Measurements from ENCODE around the gene MRPS10. TPM values are rescaled to one million over a fixed set of nuclear protein-coding genes. Genes with fewer than 3 reads are reported as not detected.
"Not testable (repeated sequence)": the region's sequence is repeated elsewhere in the genome, so short reads cannot be mapped to it uniquely, and the experiment has no call there.

The MRPS10 gene
- total RNA-seq, 1 donor from 2014 or later: 28.8 TPM

DNA sequence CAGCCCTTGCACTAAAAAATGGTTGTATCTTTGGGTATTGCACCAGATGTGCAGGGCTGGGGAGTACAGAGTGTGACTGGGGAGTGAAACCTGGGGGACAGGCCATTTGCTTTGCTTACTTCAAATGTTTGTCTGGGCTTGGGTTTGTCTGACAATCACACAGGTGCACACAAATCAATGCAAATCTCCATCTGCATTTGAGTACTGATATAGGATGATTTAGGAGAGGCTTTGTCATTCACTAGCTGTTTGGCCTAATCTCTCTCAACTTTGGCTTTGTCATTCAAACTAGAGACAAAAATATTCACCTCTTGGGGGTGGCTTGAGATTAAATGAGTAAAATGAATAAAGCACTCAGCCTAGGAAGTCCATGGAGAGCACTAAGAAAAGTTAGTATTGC, 40.7 kb downstream of the MRPS10 start:
- H3K27ac Mint-ChIP-seq (ENCODE audit: unreplicated experiment): no peak overlapping the region
- no peaks in the 10 kb centered on the region for H3K36me3 Mint-ChIP-seq (ENCODE audit: low read depth)
- DNase-seq (ENCODE audit: low spot score): no peak
- no peaks in the 10 kb centered on the region for H3K4me1 Mint-ChIP-seq (ENCODE audit: low read depth)
- no peaks in the 10 kb centered on the region for H3K27me3 Mint-ChIP-seq (ENCODE audit: low read depth)
- TF ChIP-seq, protein P1, sequence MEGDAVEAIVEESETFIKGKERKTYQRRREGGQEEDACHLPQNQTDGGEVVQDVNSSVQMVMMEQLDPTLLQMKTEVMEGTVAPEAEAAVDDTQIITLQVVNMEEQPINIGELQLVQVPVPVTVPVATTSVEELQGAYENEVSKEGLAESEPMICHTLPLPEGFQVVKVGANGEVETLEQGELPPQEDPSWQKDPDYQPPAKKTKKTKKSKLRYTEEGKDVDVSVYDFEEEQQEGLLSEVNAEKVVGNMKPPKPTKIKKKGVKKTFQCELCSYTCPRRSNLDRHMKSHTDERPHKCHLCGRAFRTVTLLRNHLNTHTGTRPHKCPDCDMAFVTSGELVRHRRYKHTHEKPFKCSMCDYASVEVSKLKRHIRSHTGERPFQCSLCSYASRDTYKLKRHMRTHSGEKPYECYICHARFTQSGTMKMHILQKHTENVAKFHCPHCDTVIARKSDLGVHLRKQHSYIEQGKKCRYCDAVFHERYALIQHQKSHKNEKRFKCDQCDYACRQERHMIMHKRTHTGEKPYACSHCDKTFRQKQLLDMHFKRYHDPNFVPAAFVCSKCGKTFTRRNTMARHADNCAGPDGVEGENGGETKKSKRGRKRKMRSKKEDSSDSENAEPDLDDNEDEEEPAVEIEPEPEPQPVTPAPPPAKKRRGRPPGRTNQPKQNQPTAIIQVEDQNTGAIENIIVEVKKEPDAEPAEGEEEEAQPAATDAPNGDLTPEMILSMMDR (IDR thresholded peaks at IDR 0.05): no peak
- no peaks in the 10 kb centered on the region for H3K9me3 Mint-ChIP-seq (ENCODE audit: low read depth)
- H3K4me3 Mint-ChIP-seq (ENCODE audit: unreplicated experiment): no peak overlapping the region

DNA sequence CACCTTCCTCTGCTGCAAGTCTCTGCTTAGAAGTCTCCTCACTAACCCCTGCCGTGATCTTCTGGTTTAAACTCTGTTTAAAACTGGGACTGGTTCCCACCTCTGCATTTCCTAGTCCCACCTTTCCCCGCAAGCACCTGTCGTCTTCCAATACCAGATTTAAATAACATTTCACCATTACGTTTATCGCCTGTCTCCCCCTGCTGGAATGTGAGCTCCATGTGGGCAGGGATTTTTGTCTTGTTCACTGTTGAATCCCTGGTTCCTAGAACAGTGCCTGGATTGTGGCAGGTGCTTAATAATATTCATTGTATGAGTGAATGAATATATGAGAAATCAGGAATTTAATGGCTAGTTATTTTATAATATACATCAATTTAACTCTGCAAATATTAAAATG, 41.8 kb downstream of the MRPS10 start:
- Mint-ChIP-seq H3K27ac (ENCODE audit: unreplicated experiment) (no peak overlapping the region), H3K27me3 (ENCODE audit: low read depth) (no peaks in the 10 kb centered on the region), H3K36me3 (ENCODE audit: low read depth) (no peaks in the 10 kb centered on the region), H3K9me3 (ENCODE audit: low read depth) (no peaks in the 10 kb centered on the region), H3K4me3 (ENCODE audit: unreplicated experiment) (no peak overlapping the region), H3K4me1 (ENCODE audit: low read depth) (no peaks in the 10 kb centered on the region)
- DNase-seq (ENCODE audit: low spot score): no peak
- TF ChIP-seq, protein P1 (IDR thresholded peaks at IDR 0.05): peak; percentile 63

DNA sequence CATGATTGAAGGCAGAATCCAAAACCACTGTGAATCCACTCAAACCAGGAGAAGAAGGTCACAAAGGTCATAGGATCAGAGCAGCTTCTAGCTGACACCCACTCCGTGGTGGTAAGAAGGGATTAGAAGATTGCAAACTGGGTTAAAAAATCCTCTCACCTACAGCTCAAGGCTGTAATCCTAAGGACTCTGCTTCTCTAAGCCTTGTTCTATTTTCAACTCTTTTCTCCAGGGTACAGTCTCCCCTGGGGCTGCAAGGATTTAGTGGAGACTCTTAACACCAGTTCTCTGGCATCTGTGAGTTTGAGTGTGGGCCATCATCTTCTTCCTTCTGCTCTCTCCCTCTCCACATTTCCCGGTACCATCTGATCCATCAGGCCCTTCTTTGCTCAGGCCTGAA, 44.6 kb downstream of the MRPS10 start, which contains the start of gene GUCA1A:
Gene GUCA1A (plus strand): TSS at position 264 of the 400 bp plus-strand sequence. CDS start 250 bp downstream, outside the sequence.
- Mint-ChIP-seq H3K36me3 (ENCODE audit: low read depth) (no peaks in the 10 kb centered on the region), H3K27ac (ENCODE audit: unreplicated experiment) (no peak within 1 kb of the TSS), H3K27me3 (ENCODE audit: low read depth) (no peaks in the 10 kb centered on the region), H3K4me1 (ENCODE audit: low read depth) (no peaks in the 10 kb centered on the region), H3K9me3 (ENCODE audit: low read depth) (no peaks in the 10 kb centered on the region), H3K4me3 (ENCODE audit: unreplicated experiment) (no peak within 1 kb of the TSS)
- TF ChIP-seq, protein P1 (IDR thresholded peaks at IDR 0.05): no peak
- DNase-seq (ENCODE audit: low spot score): no peak

DNA sequence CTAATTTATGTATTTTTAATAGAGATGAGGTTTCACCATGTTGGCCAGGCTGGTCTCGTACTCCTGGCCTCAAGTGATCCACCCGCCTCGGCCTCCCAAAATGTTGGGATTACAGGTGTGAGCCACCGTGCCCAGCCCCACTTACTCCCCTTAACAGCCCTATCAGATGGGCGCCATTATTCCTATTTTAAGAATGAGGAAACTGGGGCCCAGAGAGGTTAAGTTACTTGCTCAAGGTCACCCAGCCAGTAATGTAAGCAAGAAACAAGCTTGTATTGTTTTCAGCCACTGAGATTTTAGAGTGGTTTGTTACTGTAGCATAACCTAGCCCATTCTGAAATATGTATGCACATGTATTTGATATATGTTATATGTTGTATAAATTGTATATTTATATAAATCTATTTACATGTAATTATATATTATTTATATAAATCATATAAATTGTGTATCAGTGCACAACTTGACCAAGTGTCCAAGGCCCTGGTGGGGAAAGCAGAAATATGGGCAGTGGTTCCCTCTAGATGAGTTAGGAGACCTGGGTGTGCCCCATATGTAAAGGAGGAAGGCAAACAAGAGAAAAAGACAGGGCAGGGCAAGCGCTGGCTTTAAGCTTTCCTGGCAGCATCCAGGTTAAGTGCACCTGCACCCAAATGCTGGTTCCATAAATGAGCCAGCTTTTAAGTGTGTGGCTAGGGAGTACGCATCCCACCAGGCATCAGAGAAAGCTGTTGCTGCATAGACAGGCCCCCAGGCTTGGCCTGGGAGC, 45.7 kb downstream of the MRPS10 start:
- no peak for DNase-seq (ENCODE audit: low spot score)

DNA sequence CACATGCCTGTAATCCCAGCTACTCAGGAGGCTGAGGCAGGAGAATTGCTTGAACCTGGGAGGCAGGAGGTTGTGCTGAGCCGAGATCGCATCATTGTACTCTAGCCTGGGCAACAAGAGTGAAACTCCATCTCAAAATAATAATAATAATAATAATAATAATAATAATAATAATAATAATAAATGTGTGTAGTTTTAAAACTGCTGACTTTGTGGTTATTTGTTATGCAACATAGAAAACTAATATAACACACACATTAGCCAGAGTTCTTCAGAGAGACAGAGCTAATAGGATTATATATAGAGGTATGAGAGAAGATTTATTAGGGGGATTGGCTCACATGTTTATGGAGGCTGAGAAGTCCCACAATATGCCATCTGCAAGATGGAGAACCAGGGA, 47.9 kb downstream of the MRPS10 start:
- H3K27ac Mint-ChIP-seq (ENCODE audit: unreplicated experiment); DNase-seq (ENCODE audit: low spot score); H3K27me3 Mint-ChIP-seq (ENCODE audit: low read depth); H3K4me3 Mint-ChIP-seq (ENCODE audit: unreplicated experiment); H3K9me3 Mint-ChIP-seq (ENCODE audit: low read depth); H3K4me1 Mint-ChIP-seq (ENCODE audit: low read depth); H3K36me3 Mint-ChIP-seq (ENCODE audit: low read depth): not testable (repeated sequence)

More for the DNA sequence above, 45.7 kb downstream of the MRPS10 start:
- no peaks in the 10 kb centered on the region for H3K4me1 Mint-ChIP-seq (ENCODE audit: low read depth)
- no peaks in the 10 kb centered on the region for H3K36me3 Mint-ChIP-seq (ENCODE audit: low read depth)
- H3K4me3 Mint-ChIP-seq (ENCODE audit: unreplicated experiment): no peak overlapping the region
- H3K27me3 Mint-ChIP-seq (ENCODE audit: low read depth): no peaks in the 10 kb centered on the region
- no peaks in the 10 kb centered on the region for H3K9me3 Mint-ChIP-seq (ENCODE audit: low read depth)
- TF ChIP-seq, protein P1 (IDR thresholded peaks at IDR 0.05): no peak
- H3K27ac Mint-ChIP-seq (ENCODE audit: unreplicated experiment): no peak overlapping the region

DNA sequence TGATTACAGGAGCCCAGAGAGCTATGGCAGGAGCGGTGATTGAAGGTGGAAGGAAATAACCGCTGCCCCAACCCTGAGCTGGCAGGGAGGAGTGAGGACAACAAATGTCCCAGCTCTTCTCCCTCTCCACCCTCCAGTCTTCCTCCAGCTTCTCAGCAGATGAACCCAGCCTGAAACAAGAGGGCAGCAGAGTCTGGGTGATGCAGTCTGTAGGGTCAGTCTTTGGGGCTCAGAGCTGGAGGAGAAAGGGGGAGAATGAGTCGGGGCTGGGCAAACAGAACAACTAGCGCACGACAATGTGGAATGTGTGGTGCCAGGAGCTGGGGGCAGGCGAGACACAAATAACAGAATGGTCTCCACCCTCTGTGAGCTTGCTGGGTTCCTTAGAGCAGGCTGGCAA, 49.0 kb downstream of the MRPS10 start:
- H3K27me3 Mint-ChIP-seq (ENCODE audit: low read depth): no peaks in the 10 kb centered on the region
- TF ChIP-seq, protein P1 (IDR thresholded peaks at IDR 0.05): peak; percentile 33
- no peak overlapping the region for H3K4me3 Mint-ChIP-seq (ENCODE audit: unreplicated experiment)
- no peak for DNase-seq (ENCODE audit: low spot score)
- H3K36me3 Mint-ChIP-seq (ENCODE audit: low read depth): no peaks in the 10 kb centered on the region
- H3K9me3 Mint-ChIP-seq (ENCODE audit: low read depth): no peaks in the 10 kb centered on the region
- no peak overlapping the region for H3K27ac Mint-ChIP-seq (ENCODE audit: unreplicated experiment)
- H3K4me1 Mint-ChIP-seq (ENCODE audit: low read depth): peaks cover 16% of the 10 kb centered on the region

Measured in chondrocyte (in vitro differentiated cells).